GM21526 (cell line): Measurements from ENCODE around the gene MED9.
"Not testable (repeated sequence)": the region's sequence is repeated elsewhere in the genome, so short reads cannot be mapped to it uniquely, and the experiment has no call there.

ENCODE experiments used
- ATAC-seq: cut with Tn5 transposase; IDR thresholded peaks from one replicate; pipeline ENCODE4 v1.9.1; 2021; ENCODE audit warnings: moderate library complexity; ENCODE audit not compliant: unreplicated experiment, low FRiP score

Gene MED9

DNA sequence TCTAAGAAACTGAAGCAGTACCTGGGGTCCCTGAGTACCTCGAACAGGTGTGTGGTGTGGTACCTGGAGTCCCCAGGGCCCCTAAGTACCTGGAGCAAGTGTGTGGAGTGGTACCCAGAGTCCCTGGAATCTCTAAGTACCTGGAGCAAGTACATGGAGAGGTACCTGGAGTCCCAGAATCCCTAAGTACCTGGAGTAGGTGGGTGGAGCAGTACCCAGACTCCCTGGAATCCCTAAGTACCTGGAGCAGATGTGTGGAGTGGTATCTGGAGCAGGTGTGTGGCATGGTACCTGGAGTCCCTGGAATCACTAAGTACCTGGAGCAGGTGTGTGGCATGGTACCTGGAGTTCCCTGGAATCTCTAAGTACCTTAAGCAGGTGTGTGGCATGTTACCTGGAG is 22.5 kb upstream of the MED9 start:
- no peak for ATAC-seq

DNA sequence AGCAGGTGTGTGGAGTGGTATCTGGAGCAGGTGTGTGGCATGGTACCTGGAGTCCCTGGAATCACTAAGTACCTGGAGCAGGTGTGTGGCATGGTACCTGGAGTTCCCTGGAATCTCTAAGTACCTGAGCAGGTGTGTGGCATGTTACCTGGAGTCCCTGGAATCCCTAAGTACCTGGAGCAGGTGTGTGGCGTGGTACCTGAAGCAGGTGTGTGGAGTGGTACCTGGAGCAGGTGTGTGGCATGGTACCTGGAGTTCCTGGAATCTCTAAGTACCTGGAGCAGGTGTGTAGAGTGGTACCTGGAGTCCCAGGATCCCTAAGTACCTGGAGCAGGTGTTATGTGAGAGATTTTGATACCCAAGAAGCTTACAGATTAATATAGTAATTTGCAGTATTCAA is 22.1 kb upstream of the MED9 start:
- ATAC-seq = not testable (repeated sequence)

DNA sequence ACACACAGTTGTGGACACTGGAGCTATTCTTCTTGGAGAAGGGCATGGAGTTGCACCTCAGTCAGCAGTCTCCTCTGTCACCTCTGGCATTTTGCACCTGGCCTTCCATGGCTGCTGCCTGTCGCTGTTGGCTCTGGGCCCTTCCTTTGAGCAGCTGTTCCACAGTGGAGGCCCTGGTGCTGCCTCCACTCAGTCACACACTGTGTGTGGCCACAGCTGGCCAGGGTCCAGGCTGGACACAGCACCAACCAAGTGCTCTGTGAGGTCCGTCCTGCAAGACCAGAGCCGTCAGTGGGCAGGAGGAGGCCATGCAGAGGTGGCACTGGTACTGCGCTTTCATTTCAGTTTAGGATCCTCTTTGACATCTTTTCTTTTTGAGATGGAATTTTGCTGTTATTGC is 21.6 kb upstream of the MED9 start:
- ATAC-seq = no peak

GRCh38 chr17:17456251-17456650 is 20.5 kb upstream of the MED9 start:
- ATAC-seq = no peak

- no peak for ATAC-seq
These were observed 19.1 kb upstream of the MED9 start for GRCh38 chr17:17457680-17458079.

DNA sequence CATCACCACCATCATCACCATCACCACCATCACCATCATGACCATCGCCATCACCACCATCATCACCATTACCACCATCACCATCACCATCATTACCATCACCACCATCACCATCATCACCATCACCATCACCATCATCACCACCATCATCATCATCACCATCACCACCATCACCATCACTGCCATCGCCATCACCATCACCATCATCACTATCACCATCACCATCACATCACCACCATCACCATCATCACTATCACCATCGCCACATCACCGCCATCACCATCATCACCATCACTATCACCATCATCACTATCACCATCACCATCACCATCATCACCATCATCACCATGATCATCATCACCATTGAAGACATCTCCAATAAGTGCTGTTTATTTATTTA is 16.8 kb upstream of the MED9 start:
- ATAC-seq = no peak

GRCh38 chr17:17462048-17462824 is 14.6 kb upstream of the MED9 start:
- ATAC-seq = no peak

GRCh38 chr17:17463821-17464220 is 13.0 kb upstream of the MED9 start:
- no peak for ATAC-seq

DNA sequence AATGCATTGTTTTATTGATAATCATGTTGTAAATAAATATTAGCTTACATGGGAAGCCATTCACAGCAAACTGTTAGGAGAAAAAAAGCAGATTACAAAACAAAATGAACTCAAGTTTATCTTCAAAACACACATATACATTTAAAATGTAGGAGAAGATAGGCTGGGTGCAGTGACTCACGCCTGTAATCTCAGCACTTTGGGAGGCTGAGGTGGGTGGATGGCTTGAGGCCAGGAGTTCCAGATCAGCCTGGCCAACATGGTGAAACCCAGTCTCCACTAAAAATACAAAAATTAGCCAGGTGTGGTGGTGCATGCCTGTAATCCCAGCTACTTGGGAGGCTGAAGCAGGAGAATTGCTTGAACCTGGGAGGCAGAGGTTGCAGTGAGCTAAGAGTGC is 10.9 kb upstream of the MED9 start:
- not testable (repeated sequence) for ATAC-seq

DNA sequence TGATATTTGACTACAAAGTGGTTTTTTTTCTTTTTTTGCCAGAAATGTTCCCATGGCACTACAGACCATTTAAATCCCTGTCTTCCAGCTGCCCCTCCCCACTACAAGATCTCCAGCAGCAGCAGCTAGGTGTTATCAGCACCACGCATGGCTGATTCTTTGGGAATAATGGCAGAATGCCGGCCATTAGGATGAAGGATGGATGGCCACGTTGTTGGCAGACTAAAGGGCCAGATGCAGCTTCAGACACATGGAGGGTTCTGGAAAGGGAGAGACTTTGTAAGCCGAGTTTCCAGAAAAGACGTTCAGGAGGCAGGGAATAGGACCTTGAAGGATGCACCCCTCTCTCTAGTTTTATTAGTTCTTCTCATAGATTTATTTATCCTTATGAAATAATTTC is 10.3 kb upstream of the MED9 start:
- no peak for ATAC-seq

DNA sequence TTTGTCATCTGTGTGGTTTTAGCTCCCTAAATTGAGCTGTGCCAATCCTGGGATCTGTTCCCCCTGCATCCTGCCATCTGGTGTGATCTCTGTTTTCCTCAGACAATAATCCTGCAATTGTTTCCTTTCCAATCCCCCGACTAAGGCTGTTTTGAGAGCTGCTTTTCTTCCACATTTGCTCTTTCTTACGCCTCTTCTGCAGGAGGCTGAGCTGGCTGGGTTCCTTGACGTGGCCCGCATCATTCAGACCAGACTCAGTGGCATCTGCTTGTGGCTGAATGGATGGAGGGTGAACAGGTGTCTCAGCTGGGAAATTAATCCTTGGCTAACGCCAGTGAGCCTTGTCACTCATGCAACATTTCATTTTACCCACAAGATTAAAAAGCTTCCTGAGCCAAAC is 9.8 kb upstream of the MED9 start:
- no peak for ATAC-seq

DNA sequence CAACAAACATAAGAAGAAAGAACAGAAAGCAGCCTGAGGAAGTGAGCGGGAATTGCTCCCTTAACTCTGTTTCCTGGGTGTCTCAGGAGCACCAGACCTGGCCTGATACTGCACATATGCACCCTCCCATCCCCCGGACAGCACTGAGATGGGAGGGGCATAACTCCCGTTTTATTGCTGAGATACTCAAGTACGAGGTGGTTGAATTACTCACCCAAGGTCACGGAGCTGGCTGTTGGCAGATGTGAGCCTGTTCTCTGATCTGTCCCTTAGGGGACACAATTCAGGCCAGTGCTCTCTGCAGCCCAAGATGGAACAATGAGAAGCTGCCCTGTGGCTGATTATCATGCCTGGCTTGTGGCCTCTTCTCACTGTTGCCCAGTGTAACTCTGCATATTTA is 9.1 kb upstream of the MED9 start:
- no peak for ATAC-seq

DNA sequence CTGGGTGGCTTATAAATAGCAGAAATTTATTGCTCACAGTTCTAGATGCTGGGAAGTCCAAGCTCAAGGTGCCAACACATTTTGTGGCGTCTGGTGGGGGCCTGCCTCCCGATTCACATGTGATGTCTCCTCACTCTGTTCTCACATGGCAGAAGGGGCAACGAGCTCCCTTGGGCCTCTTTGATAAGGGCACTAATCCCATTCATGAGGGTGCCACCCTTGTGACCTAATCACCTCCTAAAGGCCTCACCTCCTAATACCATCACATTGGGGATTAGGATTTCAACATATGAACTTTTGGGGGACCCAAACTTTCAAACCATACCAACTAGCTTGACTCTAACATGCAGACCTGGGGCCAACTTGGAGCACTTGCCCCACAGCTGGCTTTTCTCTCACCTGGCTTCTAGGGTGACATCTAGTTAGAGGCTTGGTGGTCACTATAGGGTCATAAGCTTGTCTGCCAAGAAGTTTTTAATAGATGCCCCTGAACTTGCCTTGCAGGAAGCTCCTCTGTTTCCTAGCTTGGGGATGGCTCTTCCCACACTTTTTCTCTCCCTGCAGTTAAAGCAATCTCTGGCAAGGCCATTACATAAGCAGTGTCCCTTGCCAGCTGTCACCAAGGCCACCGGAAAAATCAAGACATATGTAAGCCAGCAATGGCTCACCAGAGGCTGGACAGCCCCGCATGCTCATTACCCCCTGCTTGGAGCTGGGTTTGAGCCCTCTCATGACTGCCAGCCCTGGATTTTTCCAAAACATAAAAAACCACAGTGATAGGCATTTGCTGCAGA is 8.4 kb upstream of the MED9 start:
- no peak for ATAC-seq

GRCh38 chr17:17469358-17469757 is 7.4 kb upstream of the MED9 start:
- no peak for ATAC-seq

- no peak for ATAC-seq
These were observed 6.8 kb upstream of the MED9 start for GRCh38 chr17:17469996-17470395.

GRCh38 chr17:17472333-17472920 is 4.4 kb upstream of the MED9 start:
- ATAC-seq = no peak

GRCh38 chr17:17474341-17474740 is 2.5 kb upstream of the MED9 start:
- no peak for ATAC-seq

DNA sequence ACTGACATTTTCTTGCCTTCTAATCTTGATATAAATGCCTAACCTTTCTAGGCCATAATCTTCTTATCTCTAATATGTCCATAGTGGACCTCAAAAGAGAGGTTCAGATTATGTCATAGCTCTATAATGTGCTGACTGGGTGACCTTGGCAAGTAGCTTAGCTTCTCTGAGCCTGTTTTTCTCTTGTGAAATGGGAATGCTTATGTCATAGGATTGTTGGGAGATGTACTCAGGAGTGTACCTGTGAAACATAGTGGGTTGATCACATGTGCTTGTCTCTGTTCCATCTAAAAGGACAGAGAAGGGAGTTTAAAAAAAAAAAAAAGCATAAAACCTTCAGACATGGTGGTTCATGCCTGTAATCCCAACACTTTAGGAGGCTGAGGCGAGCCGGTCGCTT is 2.4 kb downstream of the MED9 start:
- no peak for ATAC-seq

- no peak for ATAC-seq
These were observed 3.9 kb downstream of the MED9 start for GRCh38 chr17:17480593-17481148.

DNA sequence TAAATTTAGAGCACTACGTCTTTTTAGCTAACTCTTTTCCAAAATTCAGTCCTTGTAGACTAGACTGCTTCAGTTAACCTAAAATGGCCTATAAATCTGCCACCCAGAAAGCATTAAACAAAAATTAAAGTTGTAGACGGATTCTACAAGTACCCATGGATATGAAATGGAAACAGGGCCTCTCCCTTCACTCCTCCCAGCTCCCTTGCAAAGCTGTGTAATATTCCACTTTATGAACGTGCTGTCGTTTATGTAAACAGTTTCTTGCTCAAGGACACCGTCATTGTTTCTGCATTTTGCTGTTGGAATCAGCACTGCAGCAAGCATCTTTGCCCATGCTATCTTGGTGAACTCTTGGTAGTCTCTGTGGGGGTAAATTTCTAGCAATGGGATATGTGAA is 5.1 kb downstream of the MED9 start:
- ATAC-seq = no peak

DNA sequence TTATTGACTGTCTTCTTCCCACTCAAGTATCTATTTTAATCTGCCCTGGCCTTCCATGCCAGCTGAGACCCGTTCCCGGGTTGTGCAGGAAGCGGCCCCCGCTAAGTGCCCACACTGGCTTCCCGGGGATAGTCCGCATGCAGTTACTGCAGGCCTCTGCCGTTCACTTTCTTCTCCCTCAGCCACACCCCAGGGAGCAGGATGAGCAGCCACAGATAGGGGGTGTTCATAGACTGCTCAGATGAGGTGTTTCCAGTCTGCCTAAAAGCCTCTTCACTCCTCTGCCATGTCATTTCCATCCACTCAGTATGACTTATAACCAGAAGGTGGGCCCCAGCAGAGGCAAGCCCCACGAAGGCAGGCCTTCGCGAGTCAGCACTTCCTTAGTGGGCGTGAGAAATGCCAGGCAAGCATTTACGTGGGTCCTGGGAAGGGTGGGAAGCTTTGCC is 7.7 kb downstream of the MED9 start:
- no peak for ATAC-seq
